Measurements from ENCODE around the gene RAMAC.
"Not testable (repeated sequence)": the region's sequence is repeated elsewhere in the genome, so short reads cannot be mapped to it uniquely, and the experiment has no call there.

RAMAC gene

GRCh38 chr15:82977076-82977475 lies 8.9 kb upstream of the RAMAC start:
- peaks cover 2% of the 10 kb centered on the region for H3K36me3 Mint-ChIP-seq (ENCODE audit: low read depth)
- H3K4me1 Mint-ChIP-seq (ENCODE audit: low read depth), result peaks cover 9% of the 10 kb centered on the region
- no peak overlapping the region for H3K27ac Mint-ChIP-seq
- no peak overlapping the region for H3K4me3 Mint-ChIP-seq
- no peak for DNase-seq (ENCODE audit: low spot score)
- H3K9me3 Mint-ChIP-seq, result no peaks in the 10 kb centered on the region
- H3K27me3 Mint-ChIP-seq (ENCODE audit: low read depth), result no peaks in the 10 kb centered on the region

GRCh38 chr15:82978438-82978837 lies 7.6 kb upstream of the RAMAC start:
- no peaks in the 10 kb centered on the region for H3K27me3 Mint-ChIP-seq (ENCODE audit: low read depth)
- H3K4me3 Mint-ChIP-seq, result no peak overlapping the region
- no peak for DNase-seq (ENCODE audit: low spot score)
- no peaks in the 10 kb centered on the region for H3K9me3 Mint-ChIP-seq
- H3K36me3 Mint-ChIP-seq (ENCODE audit: low read depth), result peaks cover 2% of the 10 kb centered on the region
- H3K27ac Mint-ChIP-seq, result no peak overlapping the region
- H3K4me1 Mint-ChIP-seq (ENCODE audit: low read depth), result peaks cover 5% of the 10 kb centered on the region

- DNase-seq (ENCODE audit: low spot score), result no peak
- Mint-ChIP-seq H3K27me3 (ENCODE audit: low read depth) (no peaks in the 10 kb centered on the region), H3K4me1 (ENCODE audit: low read depth) (peaks cover 6% of the 10 kb centered on the region), H3K4me3 (no peak overlapping the region), H3K27ac (no peak overlapping the region), H3K36me3 (ENCODE audit: low read depth) (peaks cover 2% of the 10 kb centered on the region), H3K9me3 (no peaks in the 10 kb centered on the region)
These were observed 6.3 kb upstream of the RAMAC start for GRCh38 chr15:82979726-82980125.

GRCh38 chr15:82980981-82981380 lies 5.0 kb upstream of the RAMAC start:
- H3K27me3 Mint-ChIP-seq (ENCODE audit: low read depth), result no peaks in the 10 kb centered on the region
- H3K36me3 Mint-ChIP-seq (ENCODE audit: low read depth), result peaks cover 4% of the 10 kb centered on the region
- no peak for DNase-seq (ENCODE audit: low spot score)
- no peak overlapping the region for H3K27ac Mint-ChIP-seq
- H3K4me3 Mint-ChIP-seq, result no peak overlapping the region
- no peaks in the 10 kb centered on the region for H3K9me3 Mint-ChIP-seq
- H3K4me1 Mint-ChIP-seq (ENCODE audit: low read depth), result peaks cover 14% of the 10 kb centered on the region

GRCh38 chr15:82986442-82986780 lies 401 bp downstream of the RAMAC start:
- Mint-ChIP-seq H3K27me3 (ENCODE audit: low read depth) (no peaks in the 10 kb centered on the region), H3K36me3 (ENCODE audit: low read depth) (peaks cover 34% of the 10 kb centered on the region)
- DNase-seq (ENCODE audit: low spot score), result no peak

GRCh38 chr15:82992436-82992998 lies 6.5 kb downstream of the RAMAC start:
- Mint-ChIP-seq H3K27ac (no peak overlapping the region), H3K4me1 (ENCODE audit: low read depth) (peaks cover 2% of the 10 kb centered on the region), H3K4me3 (no peak overlapping the region), H3K36me3 (ENCODE audit: low read depth) (peaks cover 25% of the 10 kb centered on the region), H3K27me3 (ENCODE audit: low read depth) (no peaks in the 10 kb centered on the region), H3K9me3 (no peaks in the 10 kb centered on the region)
- no peak for DNase-seq (ENCODE audit: low spot score)

More at GRCh38 chr15:82986442-82986780, 401 bp downstream of the RAMAC start:
- H3K9me3 Mint-ChIP-seq, result no peaks in the 10 kb centered on the region
- peak overlapping the region; percentile 84 for H3K27ac Mint-ChIP-seq
- H3K4me1 Mint-ChIP-seq (ENCODE audit: low read depth), result peaks cover 16% of the 10 kb centered on the region
- H3K4me3 Mint-ChIP-seq, result peak overlapping the region; percentile 88

GRCh38 chr15:82993144-82993543 lies 7.1 kb downstream of the RAMAC start:
- DNase-seq (ENCODE audit: low spot score), result no peak
- Mint-ChIP-seq H3K9me3 (no peaks in the 10 kb centered on the region), H3K36me3 (ENCODE audit: low read depth) (peaks cover 21% of the 10 kb centered on the region), H3K27me3 (ENCODE audit: low read depth) (no peaks in the 10 kb centered on the region), H3K27ac (no peak overlapping the region), H3K4me3 (no peak overlapping the region), H3K4me1 (ENCODE audit: low read depth) (peaks cover 2% of the 10 kb centered on the region)

GRCh38 chr15:82995076-82995475 lies 9.1 kb downstream of the RAMAC start:
- peaks cover 4% of the 10 kb centered on the region for H3K4me1 Mint-ChIP-seq (ENCODE audit: low read depth)

GRCh38 chr15:82995938-82996337 lies 9.9 kb downstream of the RAMAC start:
- Mint-ChIP-seq H3K4me3 (no peak overlapping the region), H3K4me1 (ENCODE audit: low read depth) (peaks cover 8% of the 10 kb centered on the region), H3K9me3 (no peaks in the 10 kb centered on the region), H3K27ac (no peak overlapping the region), H3K36me3 (ENCODE audit: low read depth) (peaks cover 3% of the 10 kb centered on the region), H3K27me3 (ENCODE audit: low read depth) (no peaks in the 10 kb centered on the region)
- DNase-seq (ENCODE audit: low spot score), result no peak

More at GRCh38 chr15:82995076-82995475, 9.1 kb downstream of the RAMAC start:
- H3K27ac Mint-ChIP-seq, result no peak overlapping the region
- no peaks in the 10 kb centered on the region for H3K27me3 Mint-ChIP-seq (ENCODE audit: low read depth)
- no peak for DNase-seq (ENCODE audit: low spot score)
- H3K36me3 Mint-ChIP-seq (ENCODE audit: low read depth), result peaks cover 7% of the 10 kb centered on the region
- H3K9me3 Mint-ChIP-seq, result no peaks in the 10 kb centered on the region
- no peak overlapping the region for H3K4me3 Mint-ChIP-seq

- DNase-seq (ENCODE audit: low spot score), result no peak
- no peaks in the 10 kb centered on the region for H3K36me3 Mint-ChIP-seq (ENCODE audit: low read depth)
- no peak overlapping the region for H3K27ac Mint-ChIP-seq
- no peaks in the 10 kb centered on the region for H3K27me3 Mint-ChIP-seq (ENCODE audit: low read depth)
- H3K4me1 Mint-ChIP-seq (ENCODE audit: low read depth), result peaks cover 7% of the 10 kb centered on the region
- H3K9me3 Mint-ChIP-seq, result no peaks in the 10 kb centered on the region
- H3K4me3 Mint-ChIP-seq, result no peak overlapping the region
These were observed 13.4 kb downstream of the RAMAC start for GRCh38 chr15:82999426-82999825.

- Mint-ChIP-seq H3K36me3 (ENCODE audit: low read depth) (peaks cover 3% of the 10 kb centered on the region), H3K4me3 (peak overlapping the region; percentile 62), H3K27ac (peak overlapping the region; percentile 9), H3K27me3 (ENCODE audit: low read depth) (no peaks in the 10 kb centered on the region), H3K9me3 (no peaks in the 10 kb centered on the region), H3K4me1 (ENCODE audit: low read depth) (peaks cover 7% of the 10 kb centered on the region)
- peak; percentile 30 for DNase-seq (ENCODE audit: low spot score)
These were observed 14.1 kb downstream of the RAMAC start for GRCh38 chr15:82999905-83000671.

- not testable (repeated sequence) for H3K9me3 Mint-ChIP-seq; H3K27me3 Mint-ChIP-seq (ENCODE audit: low read depth); H3K36me3 Mint-ChIP-seq (ENCODE audit: low read depth); H3K27ac Mint-ChIP-seq; H3K4me3 Mint-ChIP-seq; H3K4me1 Mint-ChIP-seq (ENCODE audit: low read depth); DNase-seq (ENCODE audit: low spot score)
These were observed 14.6 kb downstream of the RAMAC start for GRCh38 chr15:83000672-83001031.

- peak overlapping the region; percentile 96 for H3K27ac Mint-ChIP-seq
- H3K27me3 Mint-ChIP-seq (ENCODE audit: low read depth), result no peaks in the 10 kb centered on the region
- peak overlapping the region; percentile 92 for H3K4me3 Mint-ChIP-seq
- peaks cover 22% of the 10 kb centered on the region for H3K36me3 Mint-ChIP-seq (ENCODE audit: low read depth)
- peaks cover 32% of the 10 kb centered on the region for H3K4me1 Mint-ChIP-seq (ENCODE audit: low read depth)
- H3K9me3 Mint-ChIP-seq, result no peaks in the 10 kb centered on the region
- peak; percentile 78 for DNase-seq (ENCODE audit: low spot score)
These were observed 24.8 kb downstream of the RAMAC start for GRCh38 chr15:83010709-83011270.

GRCh38 chr15:83011271-83012075 lies 25.5 kb downstream of the RAMAC start, which contains the start of gene C15orf40:
Gene C15orf40 (minus strand): TSS chr15:83011639. CDS start chr15:83011607, 32 bp downstream.
- DNase-seq (ENCODE audit: low spot score), result peak; percentile 89
- Mint-ChIP-seq H3K36me3 (ENCODE audit: low read depth) (peaks cover 20% of the 10 kb centered on the region), H3K27ac (peak within 1 kb of the TSS; percentile 96), H3K4me1 (ENCODE audit: low read depth) (peaks cover 32% of the 10 kb centered on the region), H3K9me3 (no peaks in the 10 kb centered on the region), H3K27me3 (ENCODE audit: low read depth) (no peaks in the 10 kb centered on the region), H3K4me3 (peak within 1 kb of the TSS; percentile 92)

Measured in T-helper 2 cell treated with Interferon-gamma antibody and Interleukin-4, amounts not matched to agents 5 μg/mL and 100 μg/mL, for 36 hours (primary cell).